K562 (cell line): Measurements from ENCODE around the gene LNPEP. TPM values are rescaled to one million over a fixed set of nuclear protein-coding genes. Genes with fewer than 3 reads are reported as not detected.

Source experiments
- ATAC-seq: fragments of 200-7000 bp; cut with Tn5 transposase; 3 replicates; pipeline ENCODE4 v1.9.1; 2020; ENCODE audit warnings: moderate library complexity
- BruUV-seq: library from RNA; stranded (reverse); fragments of 400-500 nt; replicated peaks from 2 replicates; lab custom pipeline; 2021; lab: Mats Ljungman, UMichigan
- CTCF ChIA-PET: fragments of 300-600 bp; formaldehyde crosslinking; extraction: SDS; loops from one replicate; lab custom pipeline; 2021; ENCODE audit warnings: low intra/inter-chr PET ratio; lab: Yijun Ruan, JAX
- POLR2A ChIA-PET: fragments of 300-600, 350-650 bp; sonication (Branson Sonifier 250); formaldehyde crosslinking; extraction: SDS; loops from one replicate; lab custom pipeline; 2021; ENCODE audit warnings: antibody characterized with exemption, inconsistent platforms; lab: Yijun Ruan, JAX
- DNase-seq, 4 experiments: peaks; one replicate each; pipeline versions ENCODE4 v3.0.0 to v3.0.0-alpha.2; 2011 to 2018; ENCODE audit warnings: low spot score in 3 of 4, mixed read lengths in 3 of 4; ENCODE audit errors: extremely low read depth in 1 of 4
- FAIRE-seq: peaks from 2 replicates; lab custom pipeline; 2011; peaks lifted over from hg19 to GRCh38; lab: Jason Lieb, UNC
- H2AFZ ChIP-seq: 2 replicates; pipeline ENCODE4 v1.6.0; 2011; ENCODE audit warnings: low read depth, low read length, control low read depth, inconsistent platforms
- H3K27ac ChIP-seq: fragments of 200-600 bp; 3 replicates; pipeline ENCODE4 v1.8.0; 2011; ENCODE audit warnings: low read depth, mild to moderate bottlenecking, control low read depth, inconsistent platforms, low read length, moderate library complexity, mixed read lengths; ENCODE audit errors: extremely low read depth
- H3K27me3 ChIP-seq, 2 experiments: fragments of 300-600 bp in 1 of 2; 2 replicates in 1 of 2; 3 replicates in 1 of 2; pipeline versions ENCODE4 v1.6.0 to v1.8.0; 2011; ENCODE audit warnings: inconsistent platforms in 2 of 2, low read length in 2 of 2, mild to moderate bottlenecking in 1 of 2, mixed read lengths in 1 of 2, moderate library complexity in 1 of 2; ENCODE audit not compliant: control insufficient read depth in 2 of 2, insufficient read depth in 2 of 2
- H3K36me3 ChIP-seq: fragments of 300-600 bp; 3 replicates; pipeline ENCODE4 v1.8.0; 2011; ENCODE audit warnings: mild to moderate bottlenecking, low read length, inconsistent platforms; ENCODE audit not compliant: control insufficient read depth, insufficient read depth
- H3K4me1 ChIP-seq, 2 experiments: fragments of 200-600 bp in 1 of 2; replicated peaks in 1 of 2; 2 replicates in 1 of 2; 3 replicates in 1 of 2; pipeline versions ENCODE4 v1.5.1 to v1.8.0; 2011; ENCODE audit warnings: inconsistent platforms in 2 of 2, low read length in 2 of 2, mild to moderate bottlenecking in 1 of 2, mixed read lengths in 1 of 2, moderate library complexity in 1 of 2; ENCODE audit not compliant: control insufficient read depth in 2 of 2, insufficient read depth in 2 of 2
- H3K4me2 ChIP-seq: 2 replicates; pipeline ENCODE4 v1.6.1; 2011; ENCODE audit warnings: low read length, control low read depth, inconsistent platforms, mixed read lengths; ENCODE audit not compliant: insufficient read depth
- H3K4me3 ChIP-seq: fragments of 200-600 bp; sonication (generic), shearing (Covaris generic); 2 replicates; pipeline ENCODE4 v1.5.1; 2016; ENCODE audit warnings: control low read depth, inconsistent platforms
- H3K79me2 ChIP-seq: fragments of 200-600 bp; 3 replicates; pipeline ENCODE4 v1.8.0; 2011; ENCODE audit warnings: low read length, inconsistent platforms; ENCODE audit not compliant: control insufficient read depth, insufficient read depth
- H3K9ac ChIP-seq, 2 experiments: 2 replicates each; pipeline versions ENCODE4 v1.6.0 to v1.6.1; 2011; ENCODE audit warnings: low read depth in 2 of 2, low read length in 2 of 2, control low read depth in 1 of 2, inconsistent platforms in 1 of 2, mild to moderate bottlenecking in 1 of 2, mixed read lengths in 1 of 2; ENCODE audit not compliant: insufficient read depth in 1 of 2
- H3K9me1 ChIP-seq: one replicate; pipeline ENCODE4 v1.6.0; 2011; ENCODE audit warnings: inconsistent platforms, mild to moderate bottlenecking, low read length, moderate library complexity; ENCODE audit not compliant: control insufficient read depth, insufficient read depth
- H3K9me3 ChIP-seq: replicated peaks from 2 replicates; pipeline ENCODE4 v1.5.1; 2011; ENCODE audit warnings: low read depth, low read length, inconsistent platforms; ENCODE audit not compliant: control insufficient read depth, insufficient read depth
- H4K20me1 ChIP-seq: replicated peaks from 2 replicates; pipeline ENCODE4 v1.6.1; 2011; ENCODE audit warnings: low read length, inconsistent platforms, mixed read lengths; ENCODE audit not compliant: control insufficient read depth, insufficient read depth
- ETV6 ChIP-seq, 3 experiments: fragments of 150-350 bp in 1 of 3; sonication (generic) in 1 of 3; formaldehyde crosslinking in 1 of 3; IDR thresholded peaks; 2 replicates each; pipeline versions ENCODE4 v1.6.1 to v1.8.0; 2014 to 2022; ENCODE audit warnings: borderline replicate concordance in 2 of 3, low read depth in 2 of 3, antibody characterized with exemption in 1 of 3, low read length in 1 of 3, mild to moderate bottlenecking in 1 of 3, missing genetic modification reagents in 1 of 3
- NFE2L1 ChIP-seq: fragments of 450-650 bp; IDR thresholded peaks from 2 replicates; pipeline ENCODE4 v1.6.1; 2016; ENCODE audit warnings: missing genetic modification characterization, low read depth, mild to moderate bottlenecking, missing compliant biosample characterization, moderate library complexity, borderline replicate concordance
- NR1H2 ChIP-seq: sonication (generic); formaldehyde crosslinking; IDR thresholded peaks from 2 replicates; pipeline ENCODE4 v1.4.0; 2020; ENCODE audit warnings: mild to moderate bottlenecking, missing genetic modification reagents
- RBM15 ChIP-seq: fragments of 200-400 bp; formaldehyde crosslinking; IDR thresholded peaks from 2 replicates; pipeline ENCODE4 v1.6.1; 2018; ENCODE audit warnings: mild to moderate bottlenecking, low read length, moderate library complexity; ENCODE audit not compliant: insufficient read depth
- SPI1 ChIP-seq: IDR thresholded peaks from 2 replicates; pipeline ENCODE4 v1.6.1; 2011; ENCODE audit warnings: low read depth, low read length, control low read depth, borderline replicate concordance
- ZNF583 ChIP-seq: fragments of 250-450 bp; sonication (Bioruptor Pico); IDR thresholded peaks from 2 replicates; pipeline ENCODE4 v1.4.0; 2020
- WGBS: fragments of 100-300 bp; shearing (Covaris generic); methylation state at CpG from one replicate; pipeline ENCODE4 v1.1.6; 2016; ENCODE audit warnings: low coverage, mixed read lengths; ENCODE audit not compliant: insufficient coverage; ENCODE audit errors: missing lambda C conversion rate; 5-methylcytosine and 5-hydroxymethylcytosine counted together
- in situ Hi-C: fragments of 300-500 bp; cut with MboI; formaldehyde crosslinking; loops from 4 replicates; pipeline ENCODE4 v1.15.0; 2018; ENCODE audit warnings: inconsistent platforms, mixed read lengths
- intact Hi-C: fragments of 100-400 bp; cut with micrococcal nuclease; formaldehyde crosslinking; loops from 2 replicates; pipeline ENCODE4 v1.14.2; 2022
- polyA plus RNA-seq, 8 experiments: library from polyadenylated mRNA; depleted of rRNA in 4 of 8; stranded (reverse) in 5 of 8; unstranded in 3 of 8; fragments of >200 nt; fragmentation: Nextera tagmentation in 2 of 8; fragmentation: Illumina TruSeq in 1 of 8; extraction: Ambion mirVana in 2 of 8; extraction: Trizol in 1 of 8; gene quantifications; 2 replicates each; pipeline versions ENCODE4 v1.2.1 to v1.2.3, GENCODE V29; 2011 to 2014; ENCODE audit warnings: inconsistent platforms in 1 of 8, missing spikeins in 1 of 8
- total RNA-seq, 7 experiments: library from RNA; depleted of rRNA in 6 of 7; stranded (reverse); fragments of >200 nt in 6 of 7; fragmentation: Illumina TruSeq in 2 of 7; extraction: Trizol in 2 of 7; gene quantifications; 2 replicates each; pipeline versions ENCODE4 v1.2.1 to v1.2.3, GENCODE V29; 2011 to 2021; ENCODE audit warnings: low replicate concordance in 1 of 7
- TF ChIP-seq, protein P1 (sequence below): fragments of 450-650 bp; IDR thresholded peaks from 2 replicates; pipeline ENCODE4 v1.6.1; 2016

The LNPEP gene
- total and polyA plus RNA-seq, 9 of the 15 experiments (the other 6 are each of a cell fraction or from before 2014, with no cell fraction given) = 2.6 to 27.9 (median 11.2) TPM

DNA sequence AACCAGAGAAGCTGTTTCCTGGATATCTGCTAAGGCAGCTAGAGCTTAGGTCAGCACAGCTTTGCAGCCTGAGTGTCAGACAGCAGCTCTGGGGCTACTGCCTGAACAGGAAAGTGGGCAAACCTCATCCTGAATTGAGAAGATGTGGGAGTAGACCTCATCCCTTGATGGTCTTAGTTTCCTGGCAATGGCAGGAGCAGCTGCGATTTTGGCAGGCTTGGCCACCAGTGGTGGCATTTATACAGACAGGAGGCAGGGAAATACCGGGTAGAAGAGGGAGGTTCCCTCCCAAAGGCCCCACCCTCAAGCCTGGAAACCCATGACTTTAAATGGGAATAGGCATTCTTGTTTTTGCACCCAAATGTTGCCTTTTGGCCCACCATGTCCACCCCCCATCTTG, 136.8 kb downstream of the LNPEP start:
- DNase-seq (no peak), FAIRE-seq (no peak), ATAC-seq (no peak)
- peaks cover 0 to 3% of the 10 kb centered on the region in 2 experiments; a peak in 1 of 5 replicates for H3K4me1 ChIP-seq
- no peaks in the 10 kb centered on the region for H3K36me3 ChIP-seq
- TF ChIP-seq SPI1 (no peak), NFE2L1 (no peak), ZNF583 (CRISPR knock-in tag) (no peak), RBM15 (no peak), NR1H2 (CRISPR knock-in tag) (no peak), ETV6 (IDR thresholded peaks at IDR 0.05; ENCODE audit: borderline replicate concordance in 1 of 2, low read depth in 2 of 2, low read length in 1 of 2) (no peak), ETV6 (CRISPR knock-in tag; IDR thresholded peaks at IDR 0.05; ENCODE audit: borderline replicate concordance) (no peak)
- TF ChIP-seq, protein P1, sequence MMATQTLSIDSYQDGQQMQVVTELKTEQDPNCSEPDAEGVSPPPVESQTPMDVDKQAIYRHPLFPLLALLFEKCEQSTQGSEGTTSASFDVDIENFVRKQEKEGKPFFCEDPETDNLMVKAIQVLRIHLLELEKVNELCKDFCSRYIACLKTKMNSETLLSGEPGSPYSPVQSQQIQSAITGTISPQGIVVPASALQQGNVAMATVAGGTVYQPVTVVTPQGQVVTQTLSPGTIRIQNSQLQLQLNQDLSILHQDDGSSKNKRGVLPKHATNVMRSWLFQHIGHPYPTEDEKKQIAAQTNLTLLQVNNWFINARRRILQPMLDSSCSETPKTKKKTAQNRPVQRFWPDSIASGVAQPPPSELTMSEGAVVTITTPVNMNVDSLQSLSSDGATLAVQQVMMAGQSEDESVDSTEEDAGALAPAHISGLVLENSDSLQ = no peak
- in situ Hi-C loops (no loop called here), intact Hi-C loops (no loop called here)
- no peak overlapping the region for H3K9ac ChIP-seq
- H3K79me2 ChIP-seq = no peaks in the 10 kb centered on the region
- H3K4me2 ChIP-seq = no peak overlapping the region
- peak overlapping the region; percentile 56 for H2AFZ ChIP-seq
- ChIA-PET POLR2A (no interaction called here), CTCF (no interaction called here)
- 17% methylated on average over 2 of the region's 2 CpGs for WGBS
- no peaks in the 10 kb centered on the region for H3K9me3 ChIP-seq
- H3K4me3 ChIP-seq = no peak overlapping the region
- BruUV-seq = no TSS peak
- H3K9me1 ChIP-seq = no peaks in the 10 kb centered on the region
- H3K27me3 ChIP-seq = no peaks in the 10 kb centered on the region; a peak in 1 of 5 replicates
- no peaks in the 10 kb centered on the region for H4K20me1 ChIP-seq
- H3K27ac ChIP-seq = no peak overlapping the region
